ENCODE results near the gene METTL5.

GRCh38 chr2:169823996-169824372 lies 721 bp downstream of the METTL5 start:
- TF ChIP-seq POLR2A (IDR thresholded peaks at IDR 0.05) = no peak
- TF ChIP-seq, protein P1, sequence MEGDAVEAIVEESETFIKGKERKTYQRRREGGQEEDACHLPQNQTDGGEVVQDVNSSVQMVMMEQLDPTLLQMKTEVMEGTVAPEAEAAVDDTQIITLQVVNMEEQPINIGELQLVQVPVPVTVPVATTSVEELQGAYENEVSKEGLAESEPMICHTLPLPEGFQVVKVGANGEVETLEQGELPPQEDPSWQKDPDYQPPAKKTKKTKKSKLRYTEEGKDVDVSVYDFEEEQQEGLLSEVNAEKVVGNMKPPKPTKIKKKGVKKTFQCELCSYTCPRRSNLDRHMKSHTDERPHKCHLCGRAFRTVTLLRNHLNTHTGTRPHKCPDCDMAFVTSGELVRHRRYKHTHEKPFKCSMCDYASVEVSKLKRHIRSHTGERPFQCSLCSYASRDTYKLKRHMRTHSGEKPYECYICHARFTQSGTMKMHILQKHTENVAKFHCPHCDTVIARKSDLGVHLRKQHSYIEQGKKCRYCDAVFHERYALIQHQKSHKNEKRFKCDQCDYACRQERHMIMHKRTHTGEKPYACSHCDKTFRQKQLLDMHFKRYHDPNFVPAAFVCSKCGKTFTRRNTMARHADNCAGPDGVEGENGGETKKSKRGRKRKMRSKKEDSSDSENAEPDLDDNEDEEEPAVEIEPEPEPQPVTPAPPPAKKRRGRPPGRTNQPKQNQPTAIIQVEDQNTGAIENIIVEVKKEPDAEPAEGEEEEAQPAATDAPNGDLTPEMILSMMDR (IDR thresholded peaks at IDR 0.05) = no peak
